Activated T-helper 1 cell treated with Interleukin-2 at 50 U/mL for 16 hours (primary cell): ENCODE measurements around the gene PRRG2.

Experiments used
- DNase-seq: peaks from one replicate; pipeline ENCODE4 v3.0.0-alpha.2; 2020; ENCODE audit warnings: low read depth

The PRRG2 gene

DNA sequence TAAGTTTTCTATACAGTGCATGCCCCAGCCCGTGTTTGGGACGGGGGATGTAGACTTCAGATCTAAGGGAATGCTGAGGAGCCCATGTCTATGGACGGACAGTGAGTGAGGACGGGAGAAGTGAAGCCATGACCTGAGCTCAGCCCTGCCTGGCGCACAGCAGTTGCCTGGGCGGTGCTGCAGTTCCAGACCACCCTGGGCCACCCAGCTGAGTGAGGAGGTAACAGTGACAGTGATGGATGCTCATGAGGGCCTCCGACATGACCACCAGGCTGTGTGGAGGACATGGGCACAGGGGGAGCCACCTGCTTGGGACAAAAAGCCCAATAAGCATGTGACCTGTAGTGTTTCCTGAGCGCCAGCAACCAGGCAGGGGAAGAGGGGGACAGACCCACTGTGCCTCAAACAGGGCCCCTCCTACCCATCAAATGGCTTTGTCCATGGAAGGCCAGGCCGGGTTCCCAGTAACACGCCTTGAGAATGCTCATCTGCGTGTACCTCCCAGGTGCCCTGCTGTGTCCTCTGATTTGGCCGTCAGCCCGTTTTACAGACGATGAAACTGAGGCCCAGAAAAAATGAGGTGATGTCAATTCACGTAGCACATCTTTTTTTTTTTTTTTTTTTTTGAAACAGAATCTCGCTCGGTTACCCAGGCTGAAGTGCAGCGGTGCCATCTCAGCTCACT is 23.3 kb upstream of the PRRG2 start:
- no peak for DNase-seq

DNA sequence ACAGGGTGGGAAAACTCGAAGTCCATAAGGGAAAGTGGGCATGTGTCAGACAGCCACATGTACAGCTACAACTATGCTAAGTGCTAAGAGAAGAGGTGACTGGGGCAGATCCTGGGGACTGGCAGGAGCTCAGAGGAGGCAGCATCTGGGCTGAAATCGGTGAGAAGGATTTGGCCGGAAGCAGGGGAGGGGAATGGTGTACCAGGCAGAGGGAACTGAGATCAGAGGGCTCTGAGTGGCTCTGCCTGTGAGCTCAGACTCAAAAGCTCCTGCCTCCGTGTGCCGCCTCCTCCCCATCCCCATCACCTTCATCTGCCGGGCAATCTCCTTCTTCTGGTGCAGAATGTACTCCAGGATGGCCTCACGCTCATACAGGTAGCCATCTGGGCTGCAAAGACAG is 22.5 kb upstream of the PRRG2 start:
- no peak for DNase-seq

DNA sequence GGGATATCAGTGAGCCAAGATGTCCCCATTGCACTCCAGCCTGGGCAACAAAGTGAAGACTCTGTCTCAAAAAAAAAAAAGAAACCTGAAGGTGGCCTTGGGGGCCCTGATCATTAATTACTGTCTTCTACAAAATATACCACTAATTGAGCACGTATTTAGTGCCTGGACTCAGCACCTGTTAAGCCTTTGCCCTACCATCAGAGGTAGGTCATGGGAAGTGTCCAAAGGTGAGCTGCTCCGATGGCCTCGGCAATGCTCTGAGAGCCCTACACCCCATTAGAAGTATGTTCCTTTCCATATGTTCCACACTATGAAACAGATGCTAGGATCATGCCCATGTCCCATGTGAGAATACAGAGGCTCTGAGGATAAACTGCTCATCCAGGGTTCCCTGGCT is 21.7 kb upstream of the PRRG2 start:
- DNase-seq = no peak

DNA sequence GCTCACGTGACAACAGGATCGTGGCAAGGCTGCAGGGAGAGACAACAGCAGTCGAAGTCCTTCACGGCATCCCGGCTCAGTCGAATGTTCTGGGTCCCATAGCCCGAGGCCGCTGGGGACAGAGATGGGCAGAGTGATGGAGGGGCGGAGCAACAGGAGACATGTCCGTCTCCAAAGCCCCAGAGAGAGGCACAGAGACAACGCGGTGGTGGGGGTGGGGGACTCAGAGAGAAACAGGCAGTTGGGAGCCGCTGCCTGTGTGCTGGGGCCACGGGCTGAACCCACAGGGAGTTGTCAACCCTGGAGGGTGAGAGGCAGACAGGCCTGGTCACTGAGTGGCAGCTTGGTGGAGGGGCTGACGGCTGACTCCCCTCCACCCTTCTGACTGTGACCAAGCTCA is 21.2 kb upstream of the PRRG2 start:
- no peak for DNase-seq

DNA sequence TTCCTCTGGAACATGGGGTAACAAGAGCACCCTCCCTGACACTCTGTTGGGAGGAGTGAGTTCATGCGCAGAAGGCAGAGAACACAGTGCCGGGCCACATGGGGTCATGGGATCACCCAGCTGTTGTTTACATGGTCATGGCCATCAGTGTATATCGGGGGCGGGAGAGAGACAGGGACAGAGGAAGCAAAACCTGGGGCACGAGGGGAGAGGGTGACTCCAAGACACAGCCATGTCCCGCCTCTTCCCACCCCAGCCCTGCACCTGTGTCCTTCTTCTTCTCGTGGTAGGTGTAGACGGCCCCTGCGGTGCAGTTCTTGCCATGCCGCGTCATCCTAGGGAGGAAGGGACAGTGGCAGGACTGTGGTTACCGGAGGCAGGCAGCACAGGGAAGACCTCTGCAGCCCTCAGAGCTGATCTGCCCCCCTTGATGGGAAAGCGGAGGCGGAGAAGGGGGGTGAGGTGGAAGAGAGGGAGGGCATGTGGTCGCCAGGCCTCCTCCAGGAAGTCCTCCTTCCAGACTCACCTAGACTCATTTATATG is 20.7 kb upstream of the PRRG2 start:
- DNase-seq = no peak

DNA sequence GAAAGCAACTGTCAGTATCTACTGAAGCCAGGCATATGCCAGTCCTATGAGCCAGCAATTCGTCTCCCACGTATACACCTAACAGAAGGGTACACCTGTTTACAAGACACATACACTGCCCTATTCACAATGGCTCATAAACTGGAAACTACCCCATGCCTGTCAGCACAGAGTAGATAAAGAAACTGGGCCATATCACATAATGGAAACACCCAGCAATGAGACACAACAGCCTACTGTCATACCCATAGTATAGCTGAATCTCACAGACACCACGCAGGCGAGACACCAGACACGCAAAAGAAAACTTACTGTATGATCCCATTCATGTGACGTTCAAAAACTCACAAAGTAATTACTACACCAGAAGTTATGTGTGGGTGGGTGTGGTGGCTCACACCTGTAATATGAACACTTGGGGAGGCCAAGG is 16.5 kb upstream of the PRRG2 start:
- no peak for DNase-seq

DNA sequence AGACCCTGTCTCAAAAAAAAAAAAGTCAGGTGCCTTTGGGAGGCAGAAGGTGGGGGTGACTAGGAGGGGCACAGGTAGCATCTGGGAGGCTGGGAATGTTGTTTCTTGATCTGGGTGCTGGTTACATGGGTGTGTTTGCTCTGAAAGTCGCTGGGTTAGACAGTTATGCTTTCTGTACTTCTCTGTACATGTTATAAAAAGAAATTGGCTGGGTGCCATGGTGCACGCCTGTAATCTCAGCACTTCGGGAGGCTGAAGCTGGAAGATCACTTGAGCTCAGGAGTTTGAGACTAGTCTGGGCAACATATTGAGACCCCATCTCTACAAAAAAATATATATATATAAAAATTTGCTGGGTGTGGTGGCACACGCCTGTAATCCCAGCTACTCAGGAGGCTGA is 15.9 kb upstream of the PRRG2 start:
- no peak for DNase-seq

DNA sequence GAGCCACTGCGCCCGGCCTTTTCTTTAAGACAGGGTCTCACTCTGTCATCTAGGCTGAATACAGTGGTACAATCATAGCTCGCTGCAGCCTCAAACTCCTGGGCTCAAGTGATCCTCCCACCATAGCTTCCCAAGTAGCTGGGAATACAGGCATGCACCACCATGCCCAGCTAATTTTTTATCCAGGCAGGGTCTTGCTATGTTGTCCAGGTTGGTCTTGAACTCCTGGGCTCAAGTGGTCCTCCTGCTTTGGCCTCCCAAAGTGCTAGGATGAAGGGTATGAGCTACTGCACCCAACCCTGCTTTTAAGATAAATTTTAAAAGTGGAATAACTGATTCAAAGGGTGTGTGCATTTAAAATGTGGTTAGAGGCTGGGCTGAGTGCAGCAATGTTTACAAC is 14.8 kb upstream of the PRRG2 start:
- DNase-seq = no peak

DNA sequence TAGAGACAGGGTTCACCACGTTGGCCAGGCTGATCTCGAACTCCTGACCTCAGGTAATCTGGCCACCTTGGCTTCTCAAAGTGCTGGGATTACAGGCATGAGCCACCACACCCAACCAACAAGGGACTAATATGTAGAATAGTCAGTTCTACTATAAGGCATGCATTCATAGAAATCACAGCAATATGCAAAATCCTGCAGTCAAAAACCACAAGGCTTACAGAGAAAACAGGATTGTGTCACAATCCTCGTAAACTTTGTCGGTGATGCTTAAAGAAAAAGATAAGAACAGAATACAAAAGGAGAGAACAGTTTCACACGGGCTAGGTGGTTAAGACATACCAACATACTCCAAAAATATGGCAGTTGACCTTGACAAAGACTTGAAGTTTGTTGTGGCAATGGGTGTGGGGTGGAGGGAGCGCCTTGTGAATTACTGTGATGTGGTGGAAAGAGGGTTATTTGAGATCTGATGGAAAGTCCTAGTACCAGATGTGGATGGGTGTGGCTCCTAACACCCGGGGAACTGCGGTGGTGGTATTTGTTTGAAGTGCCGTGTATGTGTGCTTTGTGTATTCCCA is 13.2 kb upstream of the PRRG2 start:
- peak; percentile 57 for DNase-seq

DNA sequence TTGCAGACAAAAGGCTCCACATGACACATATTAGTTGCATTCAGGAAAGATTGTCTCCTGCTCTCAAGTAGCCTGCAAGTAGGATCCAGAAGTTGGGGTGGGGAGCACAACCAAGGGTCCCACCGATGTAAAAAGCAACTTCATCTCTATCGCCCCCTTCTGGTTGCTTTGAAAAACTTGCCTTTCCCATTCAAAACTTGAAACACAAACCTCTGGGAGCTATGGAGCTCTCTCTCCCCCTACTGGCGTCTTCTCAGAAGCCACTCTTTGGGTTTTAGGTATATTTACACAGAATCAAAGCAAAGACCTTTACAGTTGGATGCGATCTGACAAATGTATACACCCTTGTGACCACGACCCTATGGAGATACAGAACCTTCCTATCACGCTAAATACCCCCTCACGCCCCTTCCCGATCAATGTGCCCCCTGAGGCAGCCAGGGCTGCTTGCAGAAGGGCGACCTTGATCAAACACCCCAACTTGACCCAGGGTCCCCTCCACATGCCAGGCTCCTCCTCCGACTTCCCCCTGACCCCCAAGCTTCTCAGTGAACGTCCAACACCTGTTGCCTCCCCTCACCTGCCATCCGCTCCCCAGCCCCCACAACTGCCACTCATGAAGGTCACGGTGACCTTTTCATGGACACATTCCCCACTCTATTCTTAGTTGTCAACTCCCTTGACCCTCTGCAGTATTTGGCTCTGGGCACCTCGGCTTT is 10.8 kb upstream of the PRRG2 start:
- DNase-seq = peak; percentile 49

DNA sequence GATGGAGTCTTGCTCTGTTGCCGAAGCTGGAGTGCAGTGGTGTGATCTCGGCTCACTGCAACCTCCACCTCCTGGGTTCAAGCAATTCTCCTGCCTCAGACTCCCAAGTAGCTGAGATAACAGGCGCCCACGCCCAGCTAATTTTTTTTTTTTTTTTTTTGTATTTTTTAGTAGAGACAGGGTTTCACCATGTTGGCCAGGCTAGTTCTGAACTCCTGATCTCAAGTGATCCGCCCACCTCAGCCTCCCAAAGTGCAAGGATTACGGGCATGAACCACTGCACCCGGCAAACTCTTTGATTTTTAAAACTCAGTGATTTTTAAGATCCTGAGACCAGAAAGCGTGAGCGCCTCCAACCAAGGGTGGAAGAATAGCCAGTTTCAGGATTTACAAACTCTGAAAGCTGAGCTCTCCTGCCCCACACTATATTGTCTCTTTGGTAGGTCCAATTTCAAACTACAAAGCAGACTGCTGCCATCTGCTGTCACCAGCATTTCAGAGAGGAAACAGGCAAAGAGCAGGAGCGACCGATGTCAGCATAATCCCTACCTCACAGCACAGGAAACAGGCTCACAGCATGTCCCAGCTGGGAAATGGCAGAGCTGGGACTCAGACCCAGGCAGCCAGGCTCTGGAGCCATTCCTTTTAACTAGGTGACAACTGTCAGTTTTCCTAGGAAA is 10.0 kb upstream of the PRRG2 start:
- DNase-seq = no peak

DNA sequence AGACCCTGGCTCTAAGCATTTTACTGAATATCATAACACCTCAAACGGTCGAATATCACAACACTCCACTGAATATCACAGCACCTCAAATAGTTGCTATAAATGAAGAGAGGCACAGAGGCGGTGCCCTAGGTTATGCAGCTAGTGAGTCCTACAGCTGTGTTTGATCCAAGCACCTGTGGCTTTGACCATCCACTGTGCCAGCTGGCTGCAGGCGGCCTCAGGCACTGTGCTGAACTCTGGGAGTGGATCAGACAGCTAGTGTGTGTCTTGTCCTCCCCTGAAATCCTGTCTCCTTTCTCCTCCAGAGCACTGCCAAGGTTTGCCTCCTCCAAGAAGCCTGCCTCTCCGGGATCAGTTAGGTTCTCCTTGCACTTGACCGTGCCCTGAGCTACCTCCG is 8.1 kb upstream of the PRRG2 start:
- DNase-seq = no peak

DNA sequence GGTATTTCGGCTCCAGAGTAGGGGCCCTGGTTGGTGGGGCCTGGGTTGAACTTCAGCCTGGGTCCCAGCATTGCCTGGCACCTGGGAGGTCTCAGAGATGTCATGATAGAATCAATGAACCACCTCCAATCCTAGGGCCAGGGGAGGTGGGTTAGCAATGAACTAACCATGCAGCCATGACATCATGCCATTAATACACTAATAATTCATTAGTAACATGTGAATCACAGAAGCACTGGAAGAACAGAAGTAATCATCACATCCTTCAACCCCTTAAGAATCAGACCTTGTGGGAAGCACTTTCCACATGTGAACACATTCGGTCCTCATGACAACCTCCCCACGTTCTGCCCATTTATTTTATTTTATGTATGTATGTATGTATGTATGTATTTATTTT is 7.7 kb upstream of the PRRG2 start:
- no peak for DNase-seq

DNA sequence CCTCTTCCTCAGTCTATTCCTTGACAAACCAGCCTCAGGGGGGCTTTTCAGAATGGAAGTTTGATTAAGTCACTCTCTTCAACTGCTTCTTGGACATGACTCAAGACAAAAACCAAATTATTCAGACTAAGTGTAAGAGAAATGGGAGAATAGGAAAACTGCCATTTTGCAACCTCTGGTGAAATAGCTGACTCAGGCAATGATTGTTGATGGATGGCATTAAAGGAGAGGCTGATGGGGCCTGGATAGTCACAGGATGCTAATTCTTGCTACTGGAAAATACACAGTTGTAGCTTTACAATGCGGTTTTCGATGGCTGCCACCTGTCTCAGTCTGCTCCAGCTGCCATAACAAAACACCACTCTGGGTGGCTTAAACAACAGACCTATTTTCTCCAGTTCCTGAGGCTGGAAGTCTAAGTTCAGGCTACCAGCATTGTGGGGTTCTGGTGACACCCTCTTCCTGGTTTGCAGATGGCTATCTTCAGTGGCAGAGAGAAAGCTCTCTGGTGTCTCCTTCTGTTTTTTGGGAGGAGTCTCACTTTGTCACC is 6.8 kb upstream of the PRRG2 start:
- no peak for DNase-seq

DNA sequence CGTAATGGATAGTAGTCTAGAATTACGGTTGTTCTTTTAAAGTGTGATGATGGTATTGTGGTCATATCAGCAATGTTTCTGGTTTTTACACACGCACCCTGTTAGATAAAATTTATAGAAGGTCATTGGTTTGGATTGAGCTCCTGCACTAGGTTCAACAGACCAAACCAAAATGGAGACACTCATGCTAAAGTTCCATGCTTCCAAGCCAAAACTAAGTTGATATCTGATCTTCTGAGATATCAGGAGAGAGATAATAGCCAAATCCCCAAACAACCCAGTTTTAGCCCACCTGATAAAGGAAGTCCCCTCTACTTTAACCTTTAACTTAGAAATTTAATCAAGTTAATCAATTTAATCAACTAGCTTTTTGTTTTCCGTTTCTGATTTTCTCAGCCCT is 1.9 kb upstream of the PRRG2 start:
- no peak for DNase-seq

DNA sequence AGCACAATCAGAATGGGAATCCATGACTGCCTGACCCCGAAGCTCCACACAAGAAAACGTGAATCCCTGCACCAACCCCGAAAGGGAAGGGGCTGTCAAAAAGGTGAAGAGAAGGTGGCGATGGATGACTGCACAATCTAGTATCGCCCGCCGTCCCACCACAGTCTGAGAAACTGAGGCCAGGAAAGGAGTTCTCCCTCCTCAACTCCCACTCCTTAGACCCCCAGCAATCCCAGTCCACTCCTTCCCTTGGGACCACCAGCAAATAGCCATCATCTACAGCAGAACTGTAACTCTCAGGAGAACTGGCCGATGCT is 1.2 kb upstream of the PRRG2 start:
- DNase-seq = no peak

DNA sequence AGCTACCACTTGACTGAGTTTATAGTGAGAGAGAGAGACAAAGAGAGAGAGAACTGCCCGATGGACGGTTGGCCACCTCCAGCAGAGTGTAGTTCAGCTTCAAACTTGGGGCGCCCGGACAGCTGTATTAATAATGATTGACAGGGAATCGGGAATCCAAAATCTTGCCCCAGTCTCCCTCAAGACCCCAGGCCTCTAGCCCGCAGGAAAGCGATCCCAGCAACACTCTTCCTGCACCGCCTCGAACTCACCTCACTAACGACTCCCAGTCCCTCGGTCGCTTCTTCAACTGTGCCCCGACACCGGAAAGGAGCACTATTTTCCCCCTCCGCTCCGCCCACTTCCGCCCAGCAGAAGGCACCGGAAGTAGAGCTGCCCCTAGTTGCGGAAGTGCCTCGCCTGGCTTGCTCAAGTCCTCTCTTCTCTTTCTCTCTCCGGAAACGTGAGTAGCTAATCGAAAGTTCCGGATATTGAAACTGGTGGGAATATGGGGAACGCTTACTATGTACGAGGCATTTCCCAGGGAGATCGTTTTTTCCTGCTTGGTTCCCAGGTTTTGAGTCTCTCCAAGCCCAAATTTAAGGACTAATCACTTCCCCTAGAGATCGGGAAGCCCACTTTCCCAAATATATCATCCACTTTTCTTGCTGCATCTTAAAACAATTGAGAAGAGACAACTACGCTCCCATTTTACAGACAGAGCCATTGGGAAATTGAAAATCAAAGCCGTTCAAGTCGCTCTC is 681 bp upstream of the PRRG2 start, which contains the start of gene NOSIP:
Gene NOSIP, minus strand, starts transcription at position 293 of the 743 bp plus-strand sequence. CDS start 19,865 bp downstream, outside the sequence.
- DNase-seq = peak; percentile 94

DNA sequence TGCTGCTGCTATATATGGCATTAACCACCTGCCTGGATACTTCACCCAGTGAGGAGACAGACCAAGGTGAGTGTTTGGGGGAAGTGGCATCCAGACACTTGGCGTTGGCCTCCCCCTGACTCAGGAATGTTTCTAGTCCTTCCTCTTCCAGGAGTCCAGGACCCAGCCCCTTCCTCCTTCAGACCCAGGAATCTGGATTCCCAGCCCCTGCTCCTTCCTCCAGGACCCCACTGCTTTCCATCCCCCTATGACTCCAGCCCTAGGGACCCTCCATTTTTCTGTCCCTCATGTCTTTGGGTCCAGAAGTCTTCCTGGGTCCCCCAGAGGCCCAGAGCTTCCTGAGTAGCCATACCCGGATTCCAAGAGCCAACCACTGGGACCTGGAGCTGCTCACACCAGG is 2.1 kb downstream of the PRRG2 start:
- DNase-seq = no peak

DNA sequence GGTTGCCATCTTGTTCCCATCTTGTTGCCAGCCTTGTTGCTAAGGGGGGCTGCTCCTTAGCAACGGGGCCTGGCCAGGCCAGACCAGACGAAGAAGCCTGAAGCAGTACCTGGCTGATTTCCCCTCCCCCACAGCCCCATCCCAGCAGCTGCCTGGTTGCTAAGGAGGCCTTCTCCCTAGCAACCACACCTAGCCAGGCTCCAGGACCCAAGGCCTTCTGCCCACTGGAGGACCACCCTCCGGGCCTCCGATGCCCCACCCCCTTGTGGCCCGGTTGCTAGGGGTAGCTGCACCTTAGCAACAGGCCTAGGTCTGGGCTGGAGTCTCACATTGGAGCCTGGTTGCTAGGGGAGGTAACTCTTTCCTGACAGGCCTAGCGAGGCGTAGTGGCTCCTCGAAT is 3.9 kb downstream of the PRRG2 start:
- no peak for DNase-seq

DNA sequence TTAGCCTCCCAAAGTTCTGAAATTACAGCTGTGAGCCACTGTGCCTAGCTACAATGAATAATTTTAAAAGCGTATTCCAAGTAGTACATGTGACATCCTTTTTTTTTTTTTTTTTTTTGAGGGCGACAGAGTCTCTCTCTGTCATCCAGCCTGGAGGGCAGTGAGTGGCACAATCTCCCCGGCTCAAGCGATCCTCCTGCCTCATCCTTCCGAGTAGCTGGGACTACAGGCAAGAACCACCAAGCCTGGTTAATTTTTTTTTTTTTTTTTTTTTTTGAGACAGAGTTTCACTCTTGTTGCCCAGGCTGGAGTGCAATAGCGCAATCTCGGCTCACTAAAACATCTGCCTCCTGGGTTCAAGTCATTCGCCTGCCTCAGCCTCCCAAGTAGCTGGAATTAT is 6.1 kb downstream of the PRRG2 start:
- no peak for DNase-seq

DNA sequence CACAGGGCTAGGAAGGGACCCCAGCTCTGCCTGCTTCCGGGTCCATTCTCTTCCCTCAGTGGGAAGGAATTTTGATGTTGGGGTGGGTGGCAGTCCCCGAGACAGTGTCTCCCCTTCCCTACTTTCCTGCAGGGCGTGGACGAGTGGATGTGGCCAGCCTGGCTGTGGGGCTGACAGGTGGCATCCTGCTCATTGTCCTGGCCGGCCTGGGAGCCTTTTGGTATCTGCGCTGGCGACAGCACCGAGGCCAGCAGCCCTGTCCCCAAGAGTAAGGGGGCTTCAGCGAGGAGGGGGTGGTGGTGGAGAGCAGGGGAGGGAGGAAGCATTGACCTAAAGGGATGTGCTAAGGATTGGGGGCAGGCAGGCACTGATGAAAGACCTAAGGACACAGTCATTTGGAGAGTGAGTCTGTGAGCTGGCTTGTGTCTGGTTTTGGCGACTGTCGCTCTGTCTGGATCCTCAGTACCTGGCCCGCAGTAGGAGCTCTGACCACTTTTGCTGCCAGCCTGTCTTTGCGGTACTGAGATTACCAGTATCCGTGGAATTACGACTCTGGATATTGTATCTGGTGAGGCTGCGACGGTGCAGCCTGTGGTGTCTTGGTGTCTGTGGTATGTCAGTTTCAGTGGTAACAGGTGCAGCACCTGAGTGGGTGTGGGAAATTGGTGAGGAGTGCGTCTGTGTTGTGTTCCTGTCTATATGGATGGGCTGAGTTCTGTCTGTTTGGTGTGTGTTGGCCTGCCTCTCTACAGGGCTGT is 7.4 kb downstream of the PRRG2 start:
- no peak for DNase-seq
